Measurements from ENCODE around the gene ST7.

GRCh38 chr7:117132321-117133120 is 179.2 kb downstream of the ST7 start:
- TF ChIP-seq CTCF (IDR thresholded peaks at IDR 0.05; ENCODE audit: poor library complexity, severe bottlenecking): no peak
- no peak for TF ChIP-seq POLR2AphosphoS5 (IDR thresholded peaks at IDR 0.05)
- no peak for TF ChIP-seq TAF1 (IDR thresholded peaks at IDR 0.05; ENCODE audit: low read depth)
- TF ChIP-seq EZH2 (IDR thresholded peaks at IDR 0.05; ENCODE audit: borderline replicate concordance, insufficient read depth, low read length, poor library complexity, severe bottlenecking): no peak
- no peak for TF ChIP-seq RAD21 (conservative IDR thresholded peaks at IDR 0.05)
- no peak for TF ChIP-seq MXI1 (conservative IDR thresholded peaks at IDR 0.05; ENCODE audit: poor library complexity, severe bottlenecking)
- TF ChIP-seq SMC3 (conservative IDR thresholded peaks at IDR 0.05; ENCODE audit: poor library complexity): no peak
